ENCODE measurements around the gene MRPL57. TPM values are rescaled to one million over a fixed set of nuclear protein-coding genes. Genes with fewer than 3 reads are reported as not detected.
"Not testable (repeated sequence)": the region's sequence is repeated elsewhere in the genome, so short reads cannot be mapped to it uniquely, and the experiment has no call there.

MRPL57 gene
- total RNA-seq, 4 donors from 2014 or later = 23.5 to 65.8 (median 33.2) TPM

GRCh38 chr13:21208652-21209154 lies 32.2 kb downstream of the MRPL57 start:
- Histone ChIP-seq H3K4me1 (no peaks in the 10 kb centered on the region), H3K9me3 (no peaks in the 10 kb centered on the region), H3K4me3 (replicated peaks in 1 of 3) (no peak overlapping the region), H3K36me3 (no peaks in the 10 kb centered on the region), H3K27ac (no peak overlapping the region), H3K27me3 (no peaks in the 10 kb centered on the region)
- intact Hi-C loops (cut with DNase I) = no loop called here
- no peak for TF ChIP-seq CTCF (IDR thresholded peaks at IDR 0.05)
- no peak for TF ChIP-seq POLR2A (IDR thresholded peaks at IDR 0.05)
- no peak for DNase-seq
- WGBS, 2 donors = 80 to 92% methylated on average over 3 of the region's 3 CpGs

- no peak for DNase-seq
- Histone ChIP-seq H3K4me3 (replicated peaks in 1 of 3) (no peak overlapping the region), H3K4me1 (no peaks in the 10 kb centered on the region), H3K27me3 (no peaks in the 10 kb centered on the region), H3K9me3 (no peaks in the 10 kb centered on the region), H3K27ac (no peak overlapping the region), H3K36me3 (no peaks in the 10 kb centered on the region)
- intact Hi-C loops (cut with DNase I) = no loop called here
- no peak for TF ChIP-seq CTCF (IDR thresholded peaks at IDR 0.05)
- TF ChIP-seq POLR2A (IDR thresholded peaks at IDR 0.05) = no peak
- WGBS, 2 donors = 81 to 92% methylated on average over 7 of the region's 7 CpGs
Observed at GRCh38 chr13:21212138-21212775, 35.8 kb downstream of the MRPL57 start.

- intact Hi-C loops (cut with DNase I); H3K36me3 ChIP-seq; H3K27me3 ChIP-seq; H3K9me3 ChIP-seq; DNase-seq; H3K4me3 ChIP-seq (replicated peaks in 1 of 3); H3K27ac ChIP-seq: not testable (repeated sequence)
- WGBS, 2 donors = 91 to 96% methylated on average over 6 of the region's 6 CpGs
- H3K4me1 ChIP-seq = peaks cover 0 to 11% of the 10 kb centered on the region in 2 donors
Observed at GRCh38 chr13:21215419-21215818, 39.0 kb downstream of the MRPL57 start.

- no peak for TF ChIP-seq CTCF (IDR thresholded peaks at IDR 0.05)
- TF ChIP-seq POLR2A (IDR thresholded peaks at IDR 0.05) = no peak
- H3K27me3 ChIP-seq = no peaks in the 10 kb centered on the region
- no peak overlapping the region for H3K27ac ChIP-seq
- H3K9me3 ChIP-seq = no peaks in the 10 kb centered on the region
- 33 to 43% methylated on average over 13 of the region's 13 CpGs for WGBS, 2 donors
- no peak overlapping the region for H3K4me3 ChIP-seq (replicated peaks in 1 of 3)
- H3K36me3 ChIP-seq = no peaks in the 10 kb centered on the region
- intact Hi-C loops (cut with DNase I) = no loop called here
- H3K4me1 ChIP-seq = peaks cover 0 to 11% of the 10 kb centered on the region in 2 donors
- no peak for DNase-seq
Observed at GRCh38 chr13:21216332-21216731, 39.9 kb downstream of the MRPL57 start.

GRCh38 chr13:21218351-21219035 lies 42.0 kb downstream of the MRPL57 start:
- no peak overlapping the region for H3K4me3 ChIP-seq (replicated peaks in 1 of 3)
- intact Hi-C loops (cut with DNase I) = no loop called here
- no peak overlapping the region for H3K27ac ChIP-seq
- TF ChIP-seq POLR2A (IDR thresholded peaks at IDR 0.05) (no peak), CTCF (IDR thresholded peaks at IDR 0.05) (no peak)
- no peak for DNase-seq
- WGBS, 2 donors = 54 to 56% methylated on average over 7 of the region's 7 CpGs
- no peaks in the 10 kb centered on the region for H3K9me3 ChIP-seq
- no peaks in the 10 kb centered on the region for H3K27me3 ChIP-seq
- H3K4me1 ChIP-seq = peaks cover 0 to 11% of the 10 kb centered on the region in 2 donors
- H3K36me3 ChIP-seq = no peaks in the 10 kb centered on the region
